ENCODE measurements around the gene TRAF3. TPM values are rescaled to one million over a fixed set of nuclear protein-coding genes. Genes with fewer than 3 reads are reported as not detected.

The TRAF3 gene
- polyA plus RNA-seq, 5 donors, result 10.5 to 13.1 (median 10.9) TPM

DNA sequence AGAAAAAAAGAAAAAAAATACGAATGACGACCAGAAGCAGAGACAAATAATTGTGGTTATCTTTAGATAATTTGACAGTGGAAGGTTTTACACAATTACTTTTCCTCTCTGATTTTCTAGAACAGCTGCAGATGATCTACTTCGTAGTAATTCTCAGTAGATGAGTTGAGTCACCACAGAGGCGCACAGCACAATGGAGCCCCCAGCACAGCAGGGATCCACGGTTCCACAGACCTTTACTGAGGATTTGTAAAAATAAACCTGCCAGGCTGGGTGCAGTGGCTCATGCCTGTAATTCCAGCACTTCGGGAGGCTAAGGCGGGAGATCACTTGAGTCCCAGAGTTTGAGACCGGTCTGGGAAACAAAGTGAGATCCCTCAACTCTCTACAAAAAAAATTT, 174.6 kb downstream of the TRAF3 start:
- no peak for DNase-seq

GRCh38 chr14:102952276-102952675, 175.0 kb downstream of the TRAF3 start:
- DNase-seq, result no peak

DNA sequence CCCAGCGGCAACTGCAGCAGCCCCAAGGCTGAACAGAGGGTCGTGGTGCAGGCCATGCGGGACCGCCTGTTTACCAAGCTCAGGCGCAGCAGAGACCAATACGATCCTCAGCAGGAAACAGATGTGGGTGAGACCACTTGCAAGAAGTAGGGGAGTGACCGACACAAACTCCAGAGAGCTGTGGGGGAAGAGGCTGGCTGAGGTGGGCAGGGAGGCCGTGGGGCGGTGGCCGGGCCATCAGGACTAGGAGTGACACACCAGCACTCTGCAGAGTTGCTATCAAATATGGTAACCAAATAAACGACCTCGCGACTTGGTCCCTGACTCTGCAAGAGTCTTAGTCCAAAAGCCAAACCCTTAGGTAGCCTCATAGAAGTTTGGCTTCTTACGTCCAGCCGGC, 175.9 kb downstream of the TRAF3 start:
- DNase-seq, result no peak

DNA sequence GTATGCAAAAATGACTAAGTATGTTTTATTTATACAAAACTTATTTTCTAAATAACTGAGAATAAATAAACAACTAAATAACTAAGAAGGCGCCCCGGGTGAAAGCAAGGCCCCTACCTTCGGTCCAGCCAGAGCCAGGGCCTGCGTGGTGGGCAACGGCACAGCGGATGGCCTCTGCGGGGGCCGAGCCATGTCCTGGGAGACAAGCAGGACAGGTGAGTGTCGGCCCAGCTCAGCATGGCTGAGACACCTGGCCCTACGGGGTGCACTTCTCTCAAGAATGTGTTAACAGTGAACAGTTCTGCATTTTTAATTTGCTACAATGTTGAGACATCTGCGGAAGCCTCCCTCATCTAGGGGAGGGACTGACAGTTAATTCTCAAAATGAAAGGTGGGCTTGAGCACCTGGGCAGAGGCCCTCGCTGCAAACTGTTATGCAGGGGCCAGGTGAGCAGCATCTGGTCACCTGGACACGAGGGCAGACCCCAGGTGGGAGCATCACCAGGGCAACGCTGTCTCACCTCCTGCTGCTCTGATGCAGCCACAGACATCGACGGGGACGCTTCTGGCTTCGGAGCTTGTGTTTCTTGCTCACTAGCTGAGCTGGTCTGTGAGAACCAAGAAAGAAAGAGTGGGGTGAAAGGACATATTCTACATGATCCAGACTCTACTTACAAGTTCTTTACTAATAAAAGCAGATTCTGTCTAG, 177.0 kb downstream of the TRAF3 start:
- no peak for DNase-seq

DNA sequence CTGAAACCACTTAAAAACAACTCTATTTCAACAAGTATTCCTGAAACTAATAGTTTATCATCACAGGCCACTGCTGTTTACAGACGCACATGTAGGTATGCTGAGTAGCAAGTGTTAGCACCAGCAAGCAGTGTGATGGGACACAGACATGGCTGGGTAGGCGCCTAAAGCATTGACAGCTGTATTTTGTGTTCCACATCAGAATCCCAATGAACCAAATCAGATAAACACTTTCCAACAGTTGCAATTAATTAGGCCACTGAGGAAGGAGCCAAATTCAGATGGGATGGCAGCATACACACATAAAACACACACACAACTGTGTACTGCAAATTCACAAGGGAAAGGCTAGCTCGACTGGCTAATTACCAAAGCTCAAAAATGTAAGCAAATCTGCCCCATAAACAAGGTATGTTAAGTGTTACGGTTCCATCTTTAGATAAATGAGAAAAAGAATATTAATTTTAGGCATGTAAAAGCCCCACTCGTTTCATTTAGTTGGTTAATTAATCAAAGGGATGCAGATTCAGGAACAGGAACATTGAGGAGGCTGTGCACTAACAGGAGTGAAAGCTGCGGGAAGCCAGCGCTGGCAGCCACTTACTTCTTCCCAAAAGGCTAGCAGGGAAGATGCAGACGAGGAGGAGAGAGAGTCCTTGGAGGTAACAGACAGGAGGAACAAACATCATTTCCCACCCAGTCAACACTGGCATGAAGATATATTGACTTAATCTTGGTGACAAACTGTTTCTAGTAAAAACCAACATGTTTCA, 178.6 kb downstream of the TRAF3 start:
- no peak for DNase-seq

DNA sequence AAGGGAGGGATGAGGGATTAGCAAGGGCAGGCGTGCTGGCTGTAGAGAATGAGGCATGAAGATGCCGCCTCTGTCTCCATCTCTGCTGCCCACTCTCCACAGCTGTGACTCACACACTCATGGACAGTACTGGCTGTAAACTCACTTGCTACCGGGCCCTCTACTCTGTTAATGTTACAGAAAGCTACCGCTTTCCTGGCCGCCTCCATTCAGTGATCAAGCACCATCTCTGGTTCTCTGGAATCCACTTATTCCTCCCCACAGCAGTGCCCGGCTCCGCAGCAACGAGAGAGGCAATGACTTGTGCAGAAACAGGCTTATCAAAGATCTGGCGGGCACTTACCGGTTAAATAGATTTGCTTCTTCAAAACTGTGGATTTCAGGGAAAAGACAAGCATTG, 180.0 kb downstream of the TRAF3 start:
- DNase-seq, result no peak

DNA sequence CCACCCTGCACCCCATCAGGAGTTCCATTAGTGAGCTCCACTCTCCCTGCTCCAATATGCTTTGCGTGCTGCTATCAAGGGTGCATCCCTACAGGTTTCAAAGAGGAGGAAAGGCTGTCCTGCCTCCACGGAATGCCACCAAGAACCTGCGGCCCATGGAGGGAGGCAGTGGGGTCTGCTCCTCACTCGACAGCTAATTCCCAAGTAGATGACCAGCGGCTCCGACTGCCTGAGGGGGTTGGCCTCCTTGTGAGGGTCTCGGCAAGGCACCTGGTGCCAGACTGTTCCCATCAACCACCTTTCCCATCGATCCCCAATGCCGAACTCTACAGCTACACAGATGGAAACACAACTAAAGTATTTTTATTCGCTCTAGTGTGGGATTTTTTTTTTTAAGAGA, 181.2 kb downstream of the TRAF3 start:
- no peak for DNase-seq

Other genes starting within 250 kb of the TRAF3 start
- 10 to 100 TPM; 48.8 to 75.7 (median 65.7) TPM for gene RCOR1, start 184.8 kb upstream of the TRAF3 start, polyA plus RNA-seq (ENCODE audit: insufficient read depth in 1 of 5, insufficient read length in 5 of 5, low replicate concordance in 1 of 5)
- gene AMN, start 145.2 kb downstream of the TRAF3 start, polyA plus RNA-seq (ENCODE audit: insufficient read depth in 1 of 5, insufficient read length in 5 of 5, low replicate concordance in 1 of 5), result 1 to 10 TPM in 3 of 5 donors, under 1 TPM in 2; 0.35 to 1.5 (median 1.0) TPM